K562 (cell line): ENCODE measurements around the gene PCSK6. TPM values are rescaled to one million over a fixed set of nuclear protein-coding genes. Genes with fewer than 3 reads are reported as not detected.

ENCODE experiments used
- ATAC-seq: fragments of 200-7000 bp; cut with Tn5 transposase; 3 replicates; pipeline ENCODE4 v1.9.1; 2020; ENCODE audit warnings: moderate library complexity
- BruUV-seq: library from RNA; stranded (reverse); fragments of 400-500 nt; replicated peaks from 2 replicates; lab custom pipeline; 2021; lab: Mats Ljungman, UMichigan
- CTCF ChIA-PET: fragments of 300-600 bp; formaldehyde crosslinking; extraction: SDS; loops from one replicate; lab custom pipeline; 2021; ENCODE audit warnings: low intra/inter-chr PET ratio; lab: Yijun Ruan, JAX
- POLR2A ChIA-PET: fragments of 300-600, 350-650 bp; sonication (Branson Sonifier 250); formaldehyde crosslinking; extraction: SDS; loops from one replicate; lab custom pipeline; 2021; ENCODE audit warnings: antibody characterized with exemption, inconsistent platforms; lab: Yijun Ruan, JAX
- DNase-seq, 4 experiments: peaks; one replicate each; pipeline versions ENCODE4 v3.0.0 to v3.0.0-alpha.2; 2011 to 2018; ENCODE audit warnings: low spot score in 3 of 4, mixed read lengths in 3 of 4; ENCODE audit errors: extremely low read depth in 1 of 4
- FAIRE-seq: peaks from 2 replicates; lab custom pipeline; 2011; peaks lifted over from hg19 to GRCh38; lab: Jason Lieb, UNC
- H2AFZ ChIP-seq: 2 replicates; pipeline ENCODE4 v1.6.0; 2011; ENCODE audit warnings: low read depth, low read length, control low read depth, inconsistent platforms
- H3K27ac ChIP-seq: fragments of 200-600 bp; 3 replicates; pipeline ENCODE4 v1.8.0; 2011; ENCODE audit warnings: low read depth, mild to moderate bottlenecking, control low read depth, inconsistent platforms, low read length, moderate library complexity, mixed read lengths; ENCODE audit errors: extremely low read depth
- H3K27me3 ChIP-seq, 2 experiments: fragments of 300-600 bp in 1 of 2; 2 replicates in 1 of 2; 3 replicates in 1 of 2; pipeline versions ENCODE4 v1.6.0 to v1.8.0; 2011; ENCODE audit warnings: inconsistent platforms in 2 of 2, low read length in 2 of 2, mild to moderate bottlenecking in 1 of 2, mixed read lengths in 1 of 2, moderate library complexity in 1 of 2; ENCODE audit not compliant: control insufficient read depth in 2 of 2, insufficient read depth in 2 of 2
- H3K36me3 ChIP-seq: fragments of 300-600 bp; 3 replicates; pipeline ENCODE4 v1.8.0; 2011; ENCODE audit warnings: mild to moderate bottlenecking, low read length, inconsistent platforms; ENCODE audit not compliant: control insufficient read depth, insufficient read depth
- H3K4me1 ChIP-seq, 2 experiments: fragments of 200-600 bp in 1 of 2; replicated peaks in 1 of 2; 2 replicates in 1 of 2; 3 replicates in 1 of 2; pipeline versions ENCODE4 v1.5.1 to v1.8.0; 2011; ENCODE audit warnings: inconsistent platforms in 2 of 2, low read length in 2 of 2, mild to moderate bottlenecking in 1 of 2, mixed read lengths in 1 of 2, moderate library complexity in 1 of 2; ENCODE audit not compliant: control insufficient read depth in 2 of 2, insufficient read depth in 2 of 2
- H3K4me2 ChIP-seq: 2 replicates; pipeline ENCODE4 v1.6.1; 2011; ENCODE audit warnings: low read length, control low read depth, inconsistent platforms, mixed read lengths; ENCODE audit not compliant: insufficient read depth
- H3K4me3 ChIP-seq: fragments of 200-600 bp; sonication (generic), shearing (Covaris generic); 2 replicates; pipeline ENCODE4 v1.5.1; 2016; ENCODE audit warnings: control low read depth, inconsistent platforms
- H3K79me2 ChIP-seq: fragments of 200-600 bp; 3 replicates; pipeline ENCODE4 v1.8.0; 2011; ENCODE audit warnings: low read length, inconsistent platforms; ENCODE audit not compliant: control insufficient read depth, insufficient read depth
- H3K9ac ChIP-seq, 2 experiments: 2 replicates each; pipeline versions ENCODE4 v1.6.0 to v1.6.1; 2011; ENCODE audit warnings: low read depth in 2 of 2, low read length in 2 of 2, control low read depth in 1 of 2, inconsistent platforms in 1 of 2, mild to moderate bottlenecking in 1 of 2, mixed read lengths in 1 of 2; ENCODE audit not compliant: insufficient read depth in 1 of 2
- H3K9me1 ChIP-seq: one replicate; pipeline ENCODE4 v1.6.0; 2011; ENCODE audit warnings: inconsistent platforms, mild to moderate bottlenecking, low read length, moderate library complexity; ENCODE audit not compliant: control insufficient read depth, insufficient read depth
- H3K9me3 ChIP-seq: replicated peaks from 2 replicates; pipeline ENCODE4 v1.5.1; 2011; ENCODE audit warnings: low read depth, low read length, inconsistent platforms; ENCODE audit not compliant: control insufficient read depth, insufficient read depth
- H4K20me1 ChIP-seq: replicated peaks from 2 replicates; pipeline ENCODE4 v1.6.1; 2011; ENCODE audit warnings: low read length, inconsistent platforms, mixed read lengths; ENCODE audit not compliant: control insufficient read depth, insufficient read depth
- CXXC5 ChIP-seq: fragments of 250-450 bp; sonication (Bioruptor Pico); IDR thresholded peaks from 2 replicates; pipeline ENCODE4 v1.8.0; 2022; ENCODE audit warnings: inconsistent platforms, mild to moderate bottlenecking, moderate library complexity
- DDX20 ChIP-seq: fragments of 450-650 bp; IDR thresholded peaks from 2 replicates; pipeline ENCODE4 v1.6.1; 2016; ENCODE audit warnings: missing genetic modification characterization, low read depth, mild to moderate bottlenecking, missing compliant biosample characterization, moderate library complexity
- MAFK ChIP-seq: IDR thresholded peaks from 2 replicates; pipeline ENCODE4 v1.6.1; 2011; ENCODE audit warnings: low read length, improper control_type of control experiment
- RAD51 ChIP-seq: fragments of 450-650 bp; IDR thresholded peaks from 2 replicates; pipeline ENCODE4 v1.7.1; 2016; ENCODE audit warnings: low read depth, mild to moderate bottlenecking, borderline replicate concordance
- SAFB ChIP-seq: fragments of 200-400 bp; formaldehyde crosslinking; IDR thresholded peaks from 2 replicates; pipeline ENCODE4 v1.6.1; 2017; ENCODE audit warnings: low read depth, low read length, borderline replicate concordance
- ZNF232 ChIP-seq: sonication (generic); formaldehyde crosslinking; IDR thresholded peaks from 2 replicates; pipeline ENCODE4 v1.8.0; 2022; ENCODE audit warnings: mild to moderate bottlenecking, missing genetic modification reagents
- WGBS: fragments of 100-300 bp; shearing (Covaris generic); methylation state at CpG from one replicate; pipeline ENCODE4 v1.1.6; 2016; ENCODE audit warnings: low coverage, mixed read lengths; ENCODE audit not compliant: insufficient coverage; ENCODE audit errors: missing lambda C conversion rate; 5-methylcytosine and 5-hydroxymethylcytosine counted together
- in situ Hi-C: fragments of 300-500 bp; cut with MboI; formaldehyde crosslinking; loops from 4 replicates; pipeline ENCODE4 v1.15.0; 2018; ENCODE audit warnings: inconsistent platforms, mixed read lengths
- intact Hi-C: fragments of 100-400 bp; cut with micrococcal nuclease; formaldehyde crosslinking; loops from 2 replicates; pipeline ENCODE4 v1.14.2; 2022
- polyA plus RNA-seq, 8 experiments: library from polyadenylated mRNA; depleted of rRNA in 4 of 8; stranded (reverse) in 5 of 8; unstranded in 3 of 8; fragments of >200 nt; fragmentation: Nextera tagmentation in 2 of 8; fragmentation: Illumina TruSeq in 1 of 8; extraction: Ambion mirVana in 2 of 8; extraction: Trizol in 1 of 8; gene quantifications; 2 replicates each; pipeline versions ENCODE4 v1.2.1 to v1.2.3, GENCODE V29; 2011 to 2014; ENCODE audit warnings: inconsistent platforms in 1 of 8, missing spikeins in 1 of 8
- total RNA-seq, 7 experiments: library from RNA; depleted of rRNA in 6 of 7; stranded (reverse); fragments of >200 nt in 6 of 7; fragmentation: Illumina TruSeq in 2 of 7; extraction: Trizol in 2 of 7; gene quantifications; 2 replicates each; pipeline versions ENCODE4 v1.2.1 to v1.2.3, GENCODE V29; 2011 to 2021; ENCODE audit warnings: low replicate concordance in 1 of 7
- TF ChIP-seq, protein P1 (sequence below): sonication (generic); formaldehyde crosslinking; IDR thresholded peaks from 2 replicates; pipeline ENCODE4 v1.4.0; 2020; ENCODE audit warnings: mild to moderate bottlenecking, missing genetic modification reagents
- TF ChIP-seq, protein P2 (sequence below): fragments of 450-650 bp; IDR thresholded peaks from 2 replicates; pipeline ENCODE4 v1.7.1; 2018; ENCODE audit warnings: mild to moderate bottlenecking, low read depth; ENCODE audit not compliant: partially characterized antibody

PCSK6 gene
- total and polyA plus RNA-seq, 9 of the 15 experiments (the other 6 are each of a cell fraction or from before 2014, with no cell fraction given) = 2.2 to 32.6 (median 14.5) TPM

DNA sequence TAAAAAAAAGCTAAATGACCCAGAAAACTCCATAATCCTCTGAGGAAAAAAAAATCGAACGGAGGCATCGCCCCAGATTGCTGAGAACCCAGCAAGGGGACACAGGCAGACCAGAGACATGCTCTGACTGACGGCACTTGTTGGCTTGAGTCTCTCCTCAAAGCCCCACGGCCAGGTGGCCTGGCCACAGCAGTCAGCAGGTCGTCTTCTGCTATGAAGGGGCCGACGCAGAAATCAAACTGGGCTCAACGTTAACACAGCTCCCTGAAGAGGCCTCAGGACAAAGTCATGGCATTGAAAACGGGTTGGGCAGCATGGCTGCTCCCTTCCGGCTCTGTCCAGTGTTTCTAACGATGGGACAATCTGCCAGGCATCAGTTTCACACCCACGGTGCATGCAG, 17.5 kb downstream of the PCSK6 start:
- Histone ChIP-seq H3K27ac (no peak overlapping the region), H3K4me1 (peaks cover 15 to 19% of the 10 kb centered on the region in 2 experiments; a peak in 4 of 5 replicates), H2AFZ (no peak overlapping the region), H4K20me1 (no peaks in the 10 kb centered on the region), H3K79me2 (peaks cover 23% of the 10 kb centered on the region), H3K36me3 (peaks cover 3% of the 10 kb centered on the region; the same call in 1 of the 3 replicates), H3K9me1 (no peaks in the 10 kb centered on the region), H3K9me3 (no peaks in the 10 kb centered on the region), H3K4me3 (no peak overlapping the region), H3K27me3 (no peaks in the 10 kb centered on the region; a peak in 2 of 5 replicates), H3K9ac (0 out of 4 replicates have a peak overlapping the region, but pooled peaks of 1 of the 2 experiments have one; percentile 38), H3K4me2 (no peak overlapping the region)
- FAIRE-seq (no peak), DNase-seq (no peak), ATAC-seq (no peak)
- no TSS peak for BruUV-seq
- POLR2A ChIA-PET = interaction anchor here (0.6 to 1.3 kb wide), 2 partner anchors 11 to 412 kb away, joined by 3 to 5 read pairs; no protein-coding TSS in a partner anchor
- intact Hi-C loops (no loop called here), in situ Hi-C loops (no loop called here)
- CTCF ChIA-PET = no interaction called here
- 48% methylated on average over 13 of the region's 13 CpGs for WGBS
- no peak for TF ChIP-seq RAD51
- no peak for TF ChIP-seq ZNF232
- TF ChIP-seq SAFB = no peak

GRCh38 chr15:101470548-101471239, 18.8 kb downstream of the PCSK6 start:
- no peaks in the 10 kb centered on the region for H3K9me1 ChIP-seq
- H3K9me3 ChIP-seq = peaks cover 2% of the 10 kb centered on the region
- peaks cover 24% of the 10 kb centered on the region for H3K79me2 ChIP-seq
- peaks cover 3% of the 10 kb centered on the region; the same call in 1 of the 3 replicates for H3K36me3 ChIP-seq
- in situ Hi-C loops (no loop called here), intact Hi-C loops (no loop called here)
- 39% methylated on average over 15 of the region's 15 CpGs for WGBS
- H3K4me1 ChIP-seq = peaks cover 12 to 17% of the 10 kb centered on the region in 2 experiments; a peak in 4 of 5 replicates
- no peak overlapping the region for H3K27ac ChIP-seq
- no peak overlapping the region for H3K4me3 ChIP-seq
- DNase-seq (no peak), ATAC-seq (peak; percentile 35; the same call in 2 of the 3 replicates), FAIRE-seq (peak; percentile 68)
- H2AFZ ChIP-seq = no peak overlapping the region
- peak overlapping the region in 1 of 2 experiments; percentile 76; a peak in 1 of 4 replicates for H3K9ac ChIP-seq
- BruUV-seq = no TSS peak
- peak overlapping the region; percentile 58 for H3K4me2 ChIP-seq
- ChIA-PET POLR2A (interaction anchor here (0.7 to 1.9 kb wide), 3 partner anchors 12 to 95 kb away, joined by 3 to 7 read pairs (median 4); no protein-coding TSS in a partner anchor), CTCF (no interaction called here)
- peaks cover 0 to 3% of the 10 kb centered on the region in 2 experiments; a peak in 3 of 5 replicates for H3K27me3 ChIP-seq
- H4K20me1 ChIP-seq = no peaks in the 10 kb centered on the region
- TF ChIP-seq CXXC5 (CRISPR knock-in tag) (0 out of 2 replicates have a peak, but pooled peaks have one; percentile 20), DDX20 (tag) (no peak), MAFK (no peak)
- TF ChIP-seq, protein P1, sequence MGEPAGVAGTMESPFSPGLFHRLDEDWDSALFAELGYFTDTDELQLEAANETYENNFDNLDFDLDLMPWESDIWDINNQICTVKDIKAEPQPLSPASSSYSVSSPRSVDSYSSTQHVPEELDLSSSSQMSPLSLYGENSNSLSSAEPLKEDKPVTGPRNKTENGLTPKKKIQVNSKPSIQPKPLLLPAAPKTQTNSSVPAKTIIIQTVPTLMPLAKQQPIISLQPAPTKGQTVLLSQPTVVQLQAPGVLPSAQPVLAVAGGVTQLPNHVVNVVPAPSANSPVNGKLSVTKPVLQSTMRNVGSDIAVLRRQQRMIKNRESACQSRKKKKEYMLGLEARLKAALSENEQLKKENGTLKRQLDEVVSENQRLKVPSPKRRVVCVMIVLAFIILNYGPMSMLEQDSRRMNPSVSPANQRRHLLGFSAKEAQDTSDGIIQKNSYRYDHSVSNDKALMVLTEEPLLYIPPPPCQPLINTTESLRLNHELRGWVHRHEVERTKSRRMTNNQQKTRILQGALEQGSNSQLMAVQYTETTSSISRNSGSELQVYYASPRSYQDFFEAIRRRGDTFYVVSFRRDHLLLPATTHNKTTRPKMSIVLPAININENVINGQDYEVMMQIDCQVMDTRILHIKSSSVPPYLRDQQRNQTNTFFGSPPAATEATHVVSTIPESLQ (CRISPR knock-in tag) = no peak
- TF ChIP-seq, protein P2, sequence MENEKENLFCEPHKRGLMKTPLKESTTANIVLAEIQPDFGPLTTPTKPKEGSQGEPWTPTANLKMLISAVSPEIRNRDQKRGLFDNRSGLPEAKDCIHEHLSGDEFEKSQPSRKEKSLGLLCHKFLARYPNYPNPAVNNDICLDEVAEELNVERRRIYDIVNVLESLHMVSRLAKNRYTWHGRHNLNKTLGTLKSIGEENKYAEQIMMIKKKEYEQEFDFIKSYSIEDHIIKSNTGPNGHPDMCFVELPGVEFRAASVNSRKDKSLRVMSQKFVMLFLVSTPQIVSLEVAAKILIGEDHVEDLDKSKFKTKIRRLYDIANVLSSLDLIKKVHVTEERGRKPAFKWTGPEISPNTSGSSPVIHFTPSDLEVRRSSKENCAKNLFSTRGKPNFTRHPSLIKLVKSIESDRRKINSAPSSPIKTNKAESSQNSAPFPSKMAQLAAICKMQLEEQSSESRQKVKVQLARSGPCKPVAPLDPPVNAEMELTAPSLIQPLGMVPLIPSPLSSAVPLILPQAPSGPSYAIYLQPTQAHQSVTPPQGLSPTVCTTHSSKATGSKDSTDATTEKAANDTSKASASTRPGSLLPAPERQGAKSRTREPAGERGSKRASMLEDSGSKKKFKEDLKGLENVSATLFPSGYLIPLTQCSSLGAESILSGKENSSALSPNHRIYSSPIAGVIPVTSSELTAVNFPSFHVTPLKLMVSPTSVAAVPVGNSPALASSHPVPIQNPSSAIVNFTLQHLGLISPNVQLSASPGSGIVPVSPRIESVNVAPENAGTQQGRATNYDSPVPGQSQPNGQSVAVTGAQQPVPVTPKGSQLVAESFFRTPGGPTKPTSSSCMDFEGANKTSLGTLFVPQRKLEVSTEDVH = no peak
